ENCODE data around the gene SEPTIN10.

Gene SEPTIN10

GRCh38 chr2:109511168-109511567, 102.6 kb downstream of the SEPTIN10 start:
- Histone ChIP-seq H3K9ac (no peak overlapping the region), H3K27ac (no peak overlapping the region), H3K4me1 (ENCODE audit: low read depth, poor library complexity, severe bottlenecking) (peaks cover 24% of the 10 kb centered on the region), H3K79me2 (ENCODE audit: insufficient read depth, low read depth) (no peaks in the 10 kb centered on the region), H2AFZ (ENCODE audit: low read depth) (no peak overlapping the region), H4K20me1 (ENCODE audit: insufficient read depth) (no peaks in the 10 kb centered on the region), H3K4me3 (IDR thresholded peaks at IDR 0.05; ENCODE audit: insufficient read depth, low read depth, low read length) (no peak overlapping the region), H3K4me2 (no peak overlapping the region), H3K36me3 (ENCODE audit: insufficient read depth) (no peaks in the 10 kb centered on the region), H3K27me3 (ENCODE audit: insufficient read depth, low read depth) (no peaks in the 10 kb centered on the region)
- no peak for TF ChIP-seq CTCF (conservative IDR thresholded peaks at IDR 0.05; ENCODE audit: low read depth, low read length)

DNA sequence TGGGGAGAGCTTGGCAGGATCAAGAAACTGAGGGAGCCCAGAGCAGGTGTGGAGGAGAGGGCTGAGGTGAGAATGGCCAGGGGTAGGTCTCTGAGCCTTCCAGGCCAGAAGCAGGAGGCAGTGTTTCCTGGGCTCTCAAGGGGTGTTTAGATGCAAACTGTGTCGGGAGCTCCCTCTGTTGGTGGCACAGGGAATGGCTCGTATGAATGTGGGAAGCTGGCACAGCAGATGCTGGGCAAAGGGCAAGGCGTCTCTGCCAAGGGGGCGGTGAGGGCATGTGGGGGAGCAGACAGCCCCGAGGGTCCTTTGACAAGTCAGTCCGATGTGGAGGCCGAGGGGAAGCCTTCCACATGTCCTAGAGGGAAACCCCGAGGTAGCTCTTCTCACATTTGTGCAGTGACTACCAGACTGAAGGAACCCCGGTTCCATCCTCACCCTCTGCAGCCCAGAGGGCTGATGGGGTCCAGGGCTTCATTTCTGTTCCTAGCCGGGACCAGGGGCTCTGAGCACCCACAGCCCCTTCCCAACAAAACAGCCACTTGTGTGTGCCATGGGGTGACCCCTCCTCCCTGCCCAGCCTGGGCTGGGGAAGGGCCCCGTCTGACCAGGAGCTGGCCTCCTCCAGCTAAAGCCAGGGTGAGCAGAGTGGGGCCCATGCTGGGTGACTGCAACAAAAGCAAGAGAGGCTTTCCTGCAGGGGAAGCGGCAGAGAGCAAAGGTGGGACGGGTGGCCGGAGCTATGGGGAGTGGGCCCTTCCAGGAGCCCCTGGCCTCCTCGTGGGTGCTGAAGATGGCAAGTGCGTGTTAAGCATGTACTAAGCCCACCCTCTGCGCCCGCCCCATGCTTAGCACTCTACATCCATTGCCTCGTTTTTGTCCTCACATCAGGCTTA, 103.4 kb downstream of the SEPTIN10 start:
- Histone ChIP-seq H4K20me1 (ENCODE audit: insufficient read depth) (no peaks in the 10 kb centered on the region), H3K9ac (no peak overlapping the region), H3K27ac (no peak overlapping the region), H3K27me3 (ENCODE audit: insufficient read depth, low read depth) (no peaks in the 10 kb centered on the region), H3K36me3 (ENCODE audit: insufficient read depth) (no peaks in the 10 kb centered on the region), H3K4me2 (no peak overlapping the region), H3K4me1 (ENCODE audit: low read depth, poor library complexity, severe bottlenecking) (peaks cover 24% of the 10 kb centered on the region), H3K79me2 (ENCODE audit: insufficient read depth, low read depth) (no peaks in the 10 kb centered on the region), H2AFZ (ENCODE audit: low read depth) (no peak overlapping the region), H3K4me3 (IDR thresholded peaks at IDR 0.05; ENCODE audit: insufficient read depth, low read depth, low read length) (no peak overlapping the region)
- peak; percentile 73 for TF ChIP-seq CTCF (conservative IDR thresholded peaks at IDR 0.05; ENCODE audit: low read depth, low read length)

DNA sequence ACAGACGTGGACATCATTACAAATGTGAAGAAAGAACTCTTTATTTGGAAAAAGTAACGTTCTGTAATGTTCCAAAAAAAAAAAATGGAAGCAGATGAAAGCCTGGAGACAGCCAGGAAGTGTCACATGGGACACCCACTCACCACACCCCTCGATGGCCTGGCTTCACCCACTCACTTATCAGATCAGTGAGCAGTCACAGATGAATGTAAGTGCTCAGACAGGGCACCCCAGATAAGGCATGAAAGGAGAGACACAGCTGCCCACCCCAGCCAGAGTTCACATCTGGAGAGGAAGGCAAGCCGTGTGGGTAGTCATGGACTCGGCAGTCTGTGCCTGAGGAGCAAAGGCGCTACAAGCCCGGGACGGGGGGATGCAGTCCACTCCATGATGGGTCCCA, 105.2 kb downstream of the SEPTIN10 start:
- no peaks in the 10 kb centered on the region for H3K36me3 ChIP-seq (ENCODE audit: insufficient read depth)
- H3K4me2 ChIP-seq, result no peak overlapping the region
- H3K79me2 ChIP-seq (ENCODE audit: insufficient read depth, low read depth), result no peaks in the 10 kb centered on the region
- no peak overlapping the region for H3K27ac ChIP-seq
- H3K9ac ChIP-seq, result no peak overlapping the region
- no peaks in the 10 kb centered on the region for H3K27me3 ChIP-seq (ENCODE audit: insufficient read depth, low read depth)
- no peak overlapping the region for H2AFZ ChIP-seq (ENCODE audit: low read depth)
- TF ChIP-seq CTCF (conservative IDR thresholded peaks at IDR 0.05; ENCODE audit: low read depth, low read length), result no peak
- H3K4me1 ChIP-seq (ENCODE audit: low read depth, poor library complexity, severe bottlenecking), result peaks cover 10% of the 10 kb centered on the region
- no peak overlapping the region for H3K4me3 ChIP-seq (IDR thresholded peaks at IDR 0.05; ENCODE audit: insufficient read depth, low read depth, low read length)
- H4K20me1 ChIP-seq (ENCODE audit: insufficient read depth), result no peaks in the 10 kb centered on the region

- H3K36me3 ChIP-seq (ENCODE audit: insufficient read depth), result no peaks in the 10 kb centered on the region
- no peaks in the 10 kb centered on the region for H3K27me3 ChIP-seq (ENCODE audit: insufficient read depth, low read depth)
- H3K79me2 ChIP-seq (ENCODE audit: insufficient read depth, low read depth), result no peaks in the 10 kb centered on the region
- peaks cover 3% of the 10 kb centered on the region for H3K4me1 ChIP-seq (ENCODE audit: low read depth, poor library complexity, severe bottlenecking)
- H3K4me2 ChIP-seq, result no peak overlapping the region
- no peak overlapping the region for H2AFZ ChIP-seq (ENCODE audit: low read depth)
- no peak overlapping the region for H3K27ac ChIP-seq
- H3K4me3 ChIP-seq (IDR thresholded peaks at IDR 0.05; ENCODE audit: insufficient read depth, low read depth, low read length), result no peak overlapping the region
- no peak for TF ChIP-seq CTCF (conservative IDR thresholded peaks at IDR 0.05; ENCODE audit: low read depth, low read length)
- no peaks in the 10 kb centered on the region for H4K20me1 ChIP-seq (ENCODE audit: insufficient read depth)
- no peak overlapping the region for H3K9ac ChIP-seq
Measured at GRCh38 chr2:109507828-109508227, 105.9 kb downstream of the SEPTIN10 start.
